ENCODE measurements around the gene SCARF1. TPM values are rescaled to one million over a fixed set of nuclear protein-coding genes. Genes with fewer than 3 reads are reported as not detected.

Gene SCARF1
- total and polyA plus RNA-seq, 4 donors: 0.63 to 31.6 (median 9.6) TPM

GRCh38 chr17:1643293-1643998 lies 2.1 kb downstream of the SCARF1 start:
- WGBS, 2 donors: 1 to 2% methylated on average over 59 to 90 of the region's 90 CpGs
- ATAC-seq (ENCODE audit: low FRiP score): no peak

GRCh38 chr17:1641065-1641403 lies 4.5 kb downstream of the SCARF1 start:
- Histone ChIP-seq H3K9me3 (ENCODE audit: control insufficient read depth, low read length) (no peaks in the 10 kb centered on the region), H3K4me1 (ENCODE audit: control insufficient read depth in 1 of 2, insufficient read depth in 2 of 2, low read length in 2 of 2) (no peaks in the 10 kb centered on the region), H3K36me3 (ENCODE audit: control insufficient read depth in 1 of 2, insufficient read depth in 2 of 2, low read length in 1 of 2) (no peaks in the 10 kb centered on the region), H3K4me3 (ENCODE audit: low read length in 2 of 2) (no peak overlapping the region), H3K27me3 (ENCODE audit: control insufficient read depth in 1 of 2, insufficient read depth in 2 of 2, low read length in 1 of 2) (no peaks in the 10 kb centered on the region), H3K27ac (ENCODE audit: low read depth in 1 of 2, low read length in 2 of 2) (no peak overlapping the region)
- DNase-seq (no peak), ATAC-seq (ENCODE audit: low FRiP score) (no peak)
- 82% methylated on average over 12 of the region's 12 CpGs for WGBS, 2 donors
- intact Hi-C loops (cut with DNase I): no loop called here

More at GRCh38 chr17:1643293-1643998, 2.1 kb downstream of the SCARF1 start:
- peak overlapping the region in 1 of 2 donors; percentile 4 for H3K4me3 ChIP-seq (ENCODE audit: low read length in 2 of 2)
- H3K27ac ChIP-seq (ENCODE audit: low read depth in 1 of 2, low read length in 2 of 2): no peak overlapping the region
- intact Hi-C loops (cut with DNase I): no loop called here
- no peaks in the 10 kb centered on the region for H3K36me3 ChIP-seq (ENCODE audit: control insufficient read depth in 1 of 2, insufficient read depth in 2 of 2, low read length in 1 of 2)
- H3K4me1 ChIP-seq (ENCODE audit: control insufficient read depth in 1 of 2, insufficient read depth in 2 of 2, low read length in 2 of 2): no peaks in the 10 kb centered on the region
- H3K9me3 ChIP-seq (ENCODE audit: control insufficient read depth, low read length): no peaks in the 10 kb centered on the region
- H3K27me3 ChIP-seq (ENCODE audit: control insufficient read depth in 1 of 2, insufficient read depth in 2 of 2, low read length in 1 of 2): no peaks in the 10 kb centered on the region
- DNase-seq: peak in 1 of 2 donors; percentile 82

- no peak overlapping the region for H3K4me3 ChIP-seq (ENCODE audit: low read length in 2 of 2)
- intact Hi-C loops (cut with DNase I): no loop called here
- H3K36me3 ChIP-seq (ENCODE audit: control insufficient read depth in 1 of 2, insufficient read depth in 2 of 2, low read length in 1 of 2): no peaks in the 10 kb centered on the region
- no peaks in the 10 kb centered on the region for H3K27me3 ChIP-seq (ENCODE audit: control insufficient read depth in 1 of 2, insufficient read depth in 2 of 2, low read length in 1 of 2)
- H3K4me1 ChIP-seq (ENCODE audit: control insufficient read depth in 1 of 2, insufficient read depth in 2 of 2, low read length in 2 of 2): no peaks in the 10 kb centered on the region
- 57% methylated on average over 23 of the region's 23 CpGs for WGBS, 2 donors
- ATAC-seq (ENCODE audit: low FRiP score) (no peak), DNase-seq (no peak)
- H3K9me3 ChIP-seq (ENCODE audit: control insufficient read depth, low read length): no peaks in the 10 kb centered on the region
- no peak overlapping the region for H3K27ac ChIP-seq (ENCODE audit: low read depth in 1 of 2, low read length in 2 of 2)
Measured at GRCh38 chr17:1640329-1641064, 5.0 kb downstream of the SCARF1 start.

DNA sequence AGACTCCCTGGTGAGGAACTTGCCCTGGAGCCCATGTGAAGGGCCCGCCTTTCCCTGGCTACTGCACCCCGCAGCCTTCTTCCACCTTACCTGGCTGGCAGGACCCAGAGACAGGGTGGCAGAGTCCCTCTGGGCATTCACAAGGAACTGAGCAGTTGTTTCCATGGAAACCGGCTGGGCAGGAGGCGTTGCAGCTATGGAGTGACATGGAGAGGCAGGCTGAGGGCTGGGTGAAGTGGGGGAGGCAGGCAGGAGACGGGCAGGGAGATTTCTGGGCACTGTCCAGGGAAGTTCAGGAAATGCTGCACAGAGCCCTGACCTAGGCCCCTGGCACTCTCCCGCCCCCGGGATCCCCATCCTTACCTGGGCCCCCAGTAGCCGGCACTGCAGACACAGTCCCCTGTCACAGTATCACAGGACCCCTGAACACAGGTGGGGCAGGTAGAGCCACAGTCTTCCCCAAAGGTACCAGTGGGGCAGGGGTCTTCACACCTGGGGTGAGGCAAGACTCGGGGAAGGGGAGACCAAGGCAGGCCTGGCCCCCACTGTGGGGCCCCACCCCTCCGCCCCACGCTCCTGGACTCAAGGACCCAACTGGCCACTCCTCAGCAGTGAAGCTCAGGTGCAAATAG lies 5.9 kb downstream of the SCARF1 start:
- DNase-seq: no peak
- H3K27me3 ChIP-seq (ENCODE audit: control insufficient read depth in 1 of 2, insufficient read depth in 2 of 2, low read length in 1 of 2): no peaks in the 10 kb centered on the region
- intact Hi-C loops (cut with DNase I): no loop called here
- 77 to 83% methylated on average over 11 of the region's 11 CpGs for WGBS, 2 donors
- no peak overlapping the region for H3K27ac ChIP-seq (ENCODE audit: low read depth in 1 of 2, low read length in 2 of 2)
- H3K4me1 ChIP-seq (ENCODE audit: control insufficient read depth in 1 of 2, insufficient read depth in 2 of 2, low read length in 2 of 2): no peaks in the 10 kb centered on the region
- no peaks in the 10 kb centered on the region for H3K36me3 ChIP-seq (ENCODE audit: control insufficient read depth in 1 of 2, insufficient read depth in 2 of 2, low read length in 1 of 2)
- H3K9me3 ChIP-seq (ENCODE audit: control insufficient read depth, low read length): no peaks in the 10 kb centered on the region
- H3K4me3 ChIP-seq (ENCODE audit: low read length in 2 of 2): no peak overlapping the region
- no peak for ATAC-seq (ENCODE audit: low FRiP score)

DNA sequence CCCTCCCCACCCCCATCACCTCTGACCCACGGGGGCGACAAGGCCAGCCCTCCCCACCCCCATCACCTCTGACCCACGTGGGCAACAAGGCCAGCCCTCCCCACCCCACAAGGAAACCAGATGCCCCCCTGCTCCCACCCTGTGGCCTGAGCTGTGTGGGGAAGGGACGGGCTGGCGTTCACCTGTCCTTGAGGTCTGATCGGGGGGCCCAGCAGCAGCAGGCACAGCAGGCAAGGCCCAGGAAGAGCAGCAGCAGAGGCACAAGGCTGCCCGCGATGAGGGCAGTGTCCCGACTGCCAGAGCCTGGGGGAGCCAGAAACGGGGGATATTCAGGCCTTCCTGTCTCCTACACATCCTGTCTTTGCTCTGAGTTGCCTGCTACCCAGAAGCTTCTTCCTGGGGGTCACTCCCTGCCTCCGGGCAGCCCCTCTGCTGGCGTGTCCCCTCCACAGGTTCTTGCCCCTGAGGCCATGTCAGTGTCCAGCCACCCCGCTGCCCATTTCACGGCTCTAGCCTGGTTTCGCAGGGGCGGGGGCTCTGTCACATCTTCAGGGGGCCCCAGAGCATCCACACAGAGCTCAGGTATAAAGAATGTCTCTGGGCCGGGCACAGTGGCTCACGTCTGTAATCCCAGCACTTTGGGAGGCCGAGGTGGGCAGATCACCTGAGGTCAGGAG lies 6.8 kb downstream of the SCARF1 start:
- Histone ChIP-seq H3K9me3 (ENCODE audit: control insufficient read depth, low read length) (no peaks in the 10 kb centered on the region), H3K27me3 (ENCODE audit: control insufficient read depth in 1 of 2, insufficient read depth in 2 of 2, low read length in 1 of 2) (no peaks in the 10 kb centered on the region), H3K4me3 (ENCODE audit: low read length in 2 of 2) (no peak overlapping the region), H3K36me3 (ENCODE audit: control insufficient read depth in 1 of 2, insufficient read depth in 2 of 2, low read length in 1 of 2) (no peaks in the 10 kb centered on the region), H3K27ac (ENCODE audit: low read depth in 1 of 2, low read length in 2 of 2) (no peak overlapping the region), H3K4me1 (ENCODE audit: control insufficient read depth in 1 of 2, insufficient read depth in 2 of 2, low read length in 2 of 2) (no peaks in the 10 kb centered on the region)
- ATAC-seq (ENCODE audit: low FRiP score): no peak
- WGBS, 2 donors: 83 to 84% methylated on average over 19 of the region's 19 CpGs
- DNase-seq: no peak
- intact Hi-C loops (cut with DNase I): no loop called here

DNA sequence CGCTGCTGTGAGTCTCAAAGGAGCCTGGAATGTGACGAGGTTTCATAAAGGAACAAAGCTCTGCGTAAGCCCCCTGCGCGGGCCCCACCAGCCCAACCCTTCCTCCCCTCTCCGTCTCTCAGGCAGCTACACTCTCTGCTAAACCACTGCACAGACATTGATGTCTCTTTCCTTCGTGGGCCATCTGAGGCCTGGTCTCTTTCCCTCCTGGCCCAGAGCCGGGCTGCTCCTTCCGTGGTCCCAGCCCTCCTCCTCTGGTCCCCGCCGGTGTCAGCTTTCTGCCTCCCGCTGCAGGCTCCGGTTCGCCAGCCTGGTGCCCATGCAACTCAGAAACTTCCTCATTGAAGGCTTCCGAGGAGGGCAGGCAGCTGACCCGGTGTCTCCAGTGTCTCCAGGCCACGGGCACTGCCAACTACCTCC lies 7.4 kb downstream of the SCARF1 start:
- Histone ChIP-seq H3K36me3 (ENCODE audit: control insufficient read depth in 1 of 2, insufficient read depth in 2 of 2, low read length in 1 of 2) (no peaks in the 10 kb centered on the region), H3K27ac (ENCODE audit: low read depth in 1 of 2, low read length in 2 of 2) (no peak overlapping the region), H3K4me1 (ENCODE audit: control insufficient read depth in 1 of 2, insufficient read depth in 2 of 2, low read length in 2 of 2) (no peaks in the 10 kb centered on the region), H3K4me3 (ENCODE audit: low read length in 2 of 2) (no peak overlapping the region), H3K9me3 (ENCODE audit: control insufficient read depth, low read length) (no peaks in the 10 kb centered on the region), H3K27me3 (ENCODE audit: control insufficient read depth in 1 of 2, insufficient read depth in 2 of 2, low read length in 1 of 2) (no peaks in the 10 kb centered on the region)
- intact Hi-C loops (cut with DNase I): no loop called here
- DNase-seq (no peak), ATAC-seq (ENCODE audit: low FRiP score) (no peak)
- WGBS, 2 donors: 82% methylated on average over 16 to 17 of the region's 17 CpGs

DNA sequence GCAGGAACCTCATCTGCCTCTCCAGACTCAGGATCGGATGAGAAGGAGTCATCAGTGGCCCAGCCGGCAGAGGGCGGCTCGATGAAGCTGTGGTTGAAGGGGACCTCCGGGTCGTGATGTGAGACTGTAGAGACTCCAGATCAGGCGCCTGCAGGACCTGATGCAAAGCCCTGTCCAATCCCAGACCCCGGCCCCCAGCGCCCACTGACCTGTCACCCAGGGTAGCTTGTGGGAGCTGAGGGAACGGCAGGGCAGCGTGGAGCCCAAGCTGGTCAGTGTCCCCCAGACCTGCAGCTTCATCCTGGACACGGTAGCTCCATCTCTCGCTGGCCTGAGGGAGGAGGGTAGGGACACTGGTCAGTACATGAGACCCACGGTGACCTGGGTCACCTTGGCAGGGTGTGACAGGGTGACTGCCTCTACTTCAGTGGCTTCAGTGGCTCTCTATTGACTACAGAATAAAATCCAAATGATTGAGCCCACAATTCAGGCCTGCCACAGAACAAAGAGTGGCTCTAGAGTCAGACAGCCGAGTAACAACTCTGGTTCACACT lies 8.7 kb downstream of the SCARF1 start:
- DNase-seq (no peak), ATAC-seq (ENCODE audit: low FRiP score) (no peak)
- no peak overlapping the region for H3K27ac ChIP-seq (ENCODE audit: low read depth in 1 of 2, low read length in 2 of 2)
- WGBS, 2 donors: 89 to 90% methylated on average over 15 of the region's 15 CpGs
- intact Hi-C loops (cut with DNase I): no loop called here
- H3K9me3 ChIP-seq (ENCODE audit: control insufficient read depth, low read length): no peaks in the 10 kb centered on the region
- no peaks in the 10 kb centered on the region for H3K4me1 ChIP-seq (ENCODE audit: control insufficient read depth in 1 of 2, insufficient read depth in 2 of 2, low read length in 2 of 2)
- H3K36me3 ChIP-seq (ENCODE audit: control insufficient read depth in 1 of 2, insufficient read depth in 2 of 2, low read length in 1 of 2): no peaks in the 10 kb centered on the region
- no peak overlapping the region for H3K4me3 ChIP-seq (ENCODE audit: low read length in 2 of 2)
- no peaks in the 10 kb centered on the region for H3K27me3 ChIP-seq (ENCODE audit: control insufficient read depth in 1 of 2, insufficient read depth in 2 of 2, low read length in 1 of 2)

DNA sequence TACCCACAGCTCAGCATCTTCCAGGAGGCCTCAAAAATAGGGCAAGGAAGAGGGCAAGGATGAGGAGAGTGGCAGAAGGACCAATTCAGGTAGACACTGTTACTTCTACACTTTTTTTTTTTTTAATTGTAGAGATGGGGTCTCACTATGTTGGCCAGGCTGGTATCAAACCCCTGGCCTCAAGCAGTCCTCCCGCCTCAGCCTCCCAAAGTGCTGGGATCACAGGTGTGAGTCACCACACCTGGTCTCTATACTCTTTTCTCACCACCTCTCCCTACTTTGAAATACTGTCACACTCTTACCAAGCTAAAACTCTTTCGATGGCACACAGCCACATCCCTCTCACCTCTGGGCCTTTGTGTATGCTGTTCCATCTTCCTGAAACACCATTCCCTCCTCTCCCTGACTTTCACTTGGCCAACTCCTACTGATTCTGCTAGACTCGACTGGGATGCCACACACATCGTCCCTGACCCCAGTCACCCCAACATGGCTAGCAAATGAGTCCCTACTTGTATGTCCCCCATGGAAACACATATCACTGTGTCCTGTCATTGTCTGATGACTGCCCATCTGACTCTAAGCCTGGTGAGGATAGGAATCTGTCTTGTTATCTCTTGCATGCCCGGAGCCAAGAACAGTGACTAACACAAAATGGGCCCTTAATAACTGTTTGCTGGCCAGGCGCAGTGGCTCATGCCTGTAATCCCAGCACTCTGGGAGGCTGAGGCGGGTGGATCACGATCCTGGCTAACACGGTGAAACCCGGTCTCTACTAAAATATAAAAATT lies 9.7 kb downstream of the SCARF1 start:
- H3K27ac ChIP-seq (ENCODE audit: low read depth in 1 of 2, low read length in 2 of 2): no peak overlapping the region
- WGBS, 2 donors: 91% methylated on average over 10 of the region's 10 CpGs
- H3K27me3 ChIP-seq (ENCODE audit: control insufficient read depth in 1 of 2, insufficient read depth in 2 of 2, low read length in 1 of 2): no peaks in the 10 kb centered on the region
- H3K36me3 ChIP-seq (ENCODE audit: control insufficient read depth in 1 of 2, insufficient read depth in 2 of 2, low read length in 1 of 2): no peaks in the 10 kb centered on the region
- H3K9me3 ChIP-seq (ENCODE audit: control insufficient read depth, low read length): no peaks in the 10 kb centered on the region
- ATAC-seq (ENCODE audit: low FRiP score) (no peak), DNase-seq (no peak)
- no peaks in the 10 kb centered on the region for H3K4me1 ChIP-seq (ENCODE audit: control insufficient read depth in 1 of 2, insufficient read depth in 2 of 2, low read length in 2 of 2)
- no peak overlapping the region for H3K4me3 ChIP-seq (ENCODE audit: low read length in 2 of 2)
- intact Hi-C loops (cut with DNase I): no loop called here
